HEK293 (cell line): ENCODE measurements around the gene TCEAL5.

Source experiments
- HOXC10 ChIP-seq: sonication (generic); formaldehyde crosslinking; IDR thresholded peaks from 2 replicates; pipeline ENCODE4 v1.8.1; 2023; ENCODE audit warnings: mild to moderate bottlenecking, missing genetic modification reagents
- INSM2 ChIP-seq: fragments of 450-650 bp; formaldehyde crosslinking; IDR thresholded peaks from 2 replicates; pipeline ENCODE4 v1.5.1; 2016; ENCODE audit warnings: missing biosample characterization, missing genetic modification characterization
- MYNN ChIP-seq: fragments of 450-650 bp; formaldehyde crosslinking; IDR thresholded peaks from 2 replicates; pipeline ENCODE4 v1.5.1; 2016; ENCODE audit warnings: missing biosample characterization, missing genetic modification characterization, borderline replicate concordance
- PRDM6 ChIP-seq: fragments of 450-650 bp; formaldehyde crosslinking; IDR thresholded peaks from 2 replicates; pipeline ENCODE4 v1.5.1; 2017; ENCODE audit warnings: missing biosample characterization, missing genetic modification characterization
- SP3 ChIP-seq: fragments of 450-650 bp; formaldehyde crosslinking; IDR thresholded peaks from 2 replicates; pipeline ENCODE4 v1.5.1; 2016; ENCODE audit warnings: missing biosample characterization, missing genetic modification characterization
- TRIM28 ChIP-seq: IDR thresholded peaks from 2 replicates; pipeline ENCODE4 v1.6.1; 2011; ENCODE audit warnings: low read length, control low read depth, borderline replicate concordance
- ZFP41 ChIP-seq: fragments of 450-650 bp; formaldehyde crosslinking; IDR thresholded peaks from 2 replicates; pipeline ENCODE4 v1.5.1; 2016; ENCODE audit warnings: missing biosample characterization, missing genetic modification characterization, borderline replicate concordance
- ZNF138 ChIP-seq: fragments of 450-650 bp; formaldehyde crosslinking; IDR thresholded peaks from 2 replicates; pipeline ENCODE4 v1.5.1; 2016; ENCODE audit warnings: missing biosample characterization, missing genetic modification characterization, borderline replicate concordance
- ZNF184 ChIP-seq: fragments of 450-650 bp; IDR thresholded peaks from 2 replicates; pipeline ENCODE4 v1.5.1; 2018; ENCODE audit warnings: missing biosample characterization, mild to moderate bottlenecking, missing genetic modification characterization
- ZNF23 ChIP-seq: fragments of 450-650 bp; formaldehyde crosslinking; IDR thresholded peaks from 2 replicates; pipeline ENCODE4 v1.5.1; 2016; ENCODE audit warnings: missing biosample characterization, missing genetic modification characterization, borderline replicate concordance
- ZNF366 ChIP-seq: fragments of 450-650 bp; formaldehyde crosslinking; conservative IDR thresholded peaks from 2 replicates; pipeline ENCODE4 v1.5.1; 2016; ENCODE audit warnings: missing biosample characterization, missing genetic modification characterization
- ZNF391 ChIP-seq: fragments of 450-650 bp; formaldehyde crosslinking; IDR thresholded peaks from 2 replicates; pipeline ENCODE4 v1.5.1; 2016; ENCODE audit warnings: low read depth, missing biosample characterization, missing genetic modification characterization, borderline replicate concordance
- ZNF501 ChIP-seq: fragments of 450-650 bp; formaldehyde crosslinking; IDR thresholded peaks from 2 replicates; pipeline ENCODE4 v1.5.1; 2016; ENCODE audit warnings: missing biosample characterization, missing genetic modification characterization
- ZNF510 ChIP-seq: fragments of 450-650 bp; formaldehyde crosslinking; IDR thresholded peaks from 2 replicates; pipeline ENCODE4 v1.5.1; 2018; ENCODE audit warnings: mild to moderate bottlenecking, missing genetic modification characterization, missing biosample characterization; ENCODE audit not compliant: insufficient replicate concordance
- ZNF514 ChIP-seq: fragments of 450-650 bp; formaldehyde crosslinking; IDR thresholded peaks from 2 replicates; pipeline ENCODE4 v1.5.1; 2016; ENCODE audit warnings: missing biosample characterization, missing genetic modification characterization
- ZNF555 ChIP-seq: fragments of 450-650 bp; formaldehyde crosslinking; conservative IDR thresholded peaks from 2 replicates; pipeline ENCODE4 v1.5.1; 2017; ENCODE audit warnings: missing biosample characterization, mild to moderate bottlenecking, missing genetic modification characterization, inconsistent platforms
- ZNF645 ChIP-seq: fragments of 450-650 bp; formaldehyde crosslinking; IDR thresholded peaks from 2 replicates; pipeline ENCODE4; 2016; ENCODE audit warnings: missing biosample characterization, missing genetic modification characterization
- ZNF654 ChIP-seq: fragments of 450-650 bp; formaldehyde crosslinking; IDR thresholded peaks from 2 replicates; pipeline ENCODE4 v1.5.1; 2016; ENCODE audit warnings: low read depth, missing biosample characterization, missing genetic modification characterization
- ZSCAN18 ChIP-seq: fragments of 450-650 bp; formaldehyde crosslinking; IDR thresholded peaks from 2 replicates; pipeline ENCODE4 v1.5.1; 2016; ENCODE audit warnings: missing biosample characterization, missing genetic modification characterization
- ZSCAN4 ChIP-seq: fragments of 450-650 bp; formaldehyde crosslinking; IDR thresholded peaks from 2 replicates; pipeline ENCODE4 v1.5.1; 2017; ENCODE audit warnings: missing biosample characterization, missing genetic modification characterization
- TF ChIP-seq, protein P1 (sequence below): fragments of 450-650 bp; formaldehyde crosslinking; IDR thresholded peaks from 2 replicates; pipeline ENCODE4 v1.5.1; 2016; ENCODE audit warnings: missing biosample characterization, missing genetic modification characterization
- TF ChIP-seq, protein P2 (sequence below): fragments of 450-650 bp; formaldehyde crosslinking; IDR thresholded peaks from 2 replicates; pipeline ENCODE4 v1.5.0; 2017; ENCODE audit warnings: missing biosample characterization, missing genetic modification characterization, borderline replicate concordance
- TF ChIP-seq, protein P3 (sequence below): fragments of 450-650 bp; formaldehyde crosslinking; IDR thresholded peaks from 2 replicates; pipeline ENCODE4 v1.5.1; 2016; ENCODE audit warnings: missing biosample characterization, missing genetic modification characterization
- TF ChIP-seq, protein P4 (sequence below): fragments of 450-650 bp; formaldehyde crosslinking; IDR thresholded peaks from 2 replicates; pipeline ENCODE4 v1.5.1; 2016; ENCODE audit warnings: missing biosample characterization, missing genetic modification characterization

The TCEAL5 gene

DNA sequence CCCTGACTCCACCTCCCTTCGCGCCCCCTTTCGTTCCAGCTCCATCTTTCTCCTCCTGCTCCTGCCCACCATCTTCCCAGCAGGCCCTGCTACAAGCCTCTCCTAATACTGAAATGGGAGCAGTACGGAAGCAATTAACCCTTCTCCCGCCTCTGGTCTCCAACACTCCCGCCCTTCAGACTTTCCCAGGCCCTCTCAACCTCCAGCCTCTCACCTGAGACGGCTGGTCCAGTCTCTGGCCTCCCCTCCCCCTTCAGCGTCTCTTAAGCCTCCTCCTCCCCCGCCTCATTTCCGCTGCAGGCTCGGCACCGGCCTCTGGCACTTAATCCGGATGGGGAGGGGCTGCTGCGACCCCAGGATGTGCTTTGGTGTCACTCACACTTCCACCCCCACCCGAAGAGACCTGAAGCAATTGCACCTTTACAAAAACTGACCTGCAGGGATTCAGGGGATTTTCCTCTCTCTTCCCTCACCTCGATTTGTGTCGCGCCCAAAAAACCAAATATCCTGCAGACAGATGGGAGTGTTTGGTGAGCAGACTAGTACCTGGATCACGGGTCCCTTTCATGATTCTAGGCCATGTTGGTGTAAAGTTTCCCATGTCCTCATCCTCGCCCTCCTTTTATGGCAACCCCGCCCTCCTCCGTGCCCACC, 22.3 kb downstream of the TCEAL5 start (continued):
- TF ChIP-seq INSM2 (tag by site-specific recombination) (no peak), ZNF366 (tag by site-specific recombination) (no peak), TRIM28 (peak; percentile 31; the same call in 1 of the 2 replicates), PRDM6 (tag by site-specific recombination) (no peak), ZNF555 (tag by site-specific recombination) (no peak), ZNF645 (tag by site-specific recombination) (no peak), ZFP41 (tag by site-specific recombination) (no peak), ZNF184 (tag by site-specific recombination) (no peak), SP3 (tag by site-specific recombination) (0 out of 2 replicates have a peak, but pooled peaks have one; percentile 38), ZNF510 (tag by site-specific recombination) (no peak), HOXC10 (no peak), ZNF514 (tag by site-specific recombination) (no peak), ZNF654 (no peak), ZNF391 (tag by site-specific recombination) (no peak), ZSCAN18 (tag by site-specific recombination) (no peak), ZSCAN4 (tag by site-specific recombination) (0 out of 2 replicates have a peak, but pooled peaks have one; percentile 26), ZNF138 (tag by site-specific recombination) (no peak), ZNF23 (tag by site-specific recombination) (no peak), ZNF501 (no peak), MYNN (tag by site-specific recombination) (no peak)
- TF ChIP-seq, protein P1, sequence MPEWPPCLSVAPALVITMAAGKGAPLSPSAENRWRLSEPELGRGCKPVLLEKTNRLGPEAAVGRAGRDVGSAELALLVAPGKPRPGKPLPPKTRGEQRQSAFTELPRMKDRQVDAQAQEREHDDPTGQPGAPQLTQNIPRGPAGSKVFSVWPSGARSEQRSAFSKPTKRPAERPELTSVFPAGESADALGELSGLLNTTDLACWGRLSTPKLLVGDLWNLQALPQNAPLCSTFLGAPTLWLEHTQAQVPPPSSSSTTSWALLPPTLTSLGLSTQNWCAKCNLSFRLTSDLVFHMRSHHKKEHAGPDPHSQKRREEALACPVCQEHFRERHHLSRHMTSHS (tag by site-specific recombination), result no peak
- TF ChIP-seq, protein P2, sequence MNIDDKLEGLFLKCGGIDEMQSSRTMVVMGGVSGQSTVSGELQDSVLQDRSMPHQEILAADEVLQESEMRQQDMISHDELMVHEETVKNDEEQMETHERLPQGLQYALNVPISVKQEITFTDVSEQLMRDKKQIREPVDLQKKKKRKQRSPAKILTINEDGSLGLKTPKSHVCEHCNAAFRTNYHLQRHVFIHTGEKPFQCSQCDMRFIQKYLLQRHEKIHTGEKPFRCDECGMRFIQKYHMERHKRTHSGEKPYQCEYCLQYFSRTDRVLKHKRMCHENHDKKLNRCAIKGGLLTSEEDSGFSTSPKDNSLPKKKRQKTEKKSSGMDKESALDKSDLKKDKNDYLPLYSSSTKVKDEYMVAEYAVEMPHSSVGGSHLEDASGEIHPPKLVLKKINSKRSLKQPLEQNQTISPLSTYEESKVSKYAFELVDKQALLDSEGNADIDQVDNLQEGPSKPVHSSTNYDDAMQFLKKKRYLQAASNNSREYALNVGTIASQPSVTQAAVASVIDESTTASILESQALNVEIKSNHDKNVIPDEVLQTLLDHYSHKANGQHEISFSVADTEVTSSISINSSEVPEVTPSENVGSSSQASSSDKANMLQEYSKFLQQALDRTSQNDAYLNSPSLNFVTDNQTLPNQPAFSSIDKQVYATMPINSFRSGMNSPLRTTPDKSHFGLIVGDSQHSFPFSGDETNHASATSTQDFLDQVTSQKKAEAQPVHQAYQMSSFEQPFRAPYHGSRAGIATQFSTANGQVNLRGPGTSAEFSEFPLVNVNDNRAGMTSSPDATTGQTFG (tag by site-specific recombination), result no peak
- TF ChIP-seq, protein P3, sequence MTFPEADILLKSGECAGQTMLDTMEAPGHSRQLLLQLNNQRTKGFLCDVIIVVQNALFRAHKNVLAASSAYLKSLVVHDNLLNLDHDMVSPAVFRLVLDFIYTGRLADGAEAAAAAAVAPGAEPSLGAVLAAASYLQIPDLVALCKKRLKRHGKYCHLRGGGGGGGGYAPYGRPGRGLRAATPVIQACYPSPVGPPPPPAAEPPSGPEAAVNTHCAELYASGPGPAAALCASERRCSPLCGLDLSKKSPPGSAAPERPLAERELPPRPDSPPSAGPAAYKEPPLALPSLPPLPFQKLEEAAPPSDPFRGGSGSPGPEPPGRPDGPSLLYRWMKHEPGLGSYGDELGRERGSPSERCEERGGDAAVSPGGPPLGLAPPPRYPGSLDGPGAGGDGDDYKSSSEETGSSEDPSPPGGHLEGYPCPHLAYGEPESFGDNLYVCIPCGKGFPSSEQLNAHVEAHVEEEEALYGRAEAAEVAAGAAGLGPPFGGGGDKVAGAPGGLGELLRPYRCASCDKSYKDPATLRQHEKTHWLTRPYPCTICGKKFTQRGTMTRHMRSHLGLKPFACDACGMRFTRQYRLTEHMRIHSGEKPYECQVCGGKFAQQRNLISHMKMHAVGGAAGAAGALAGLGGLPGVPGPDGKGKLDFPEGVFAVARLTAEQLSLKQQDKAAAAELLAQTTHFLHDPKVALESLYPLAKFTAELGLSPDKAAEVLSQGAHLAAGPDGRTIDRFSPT (tag by site-specific recombination), result no peak
- TF ChIP-seq, protein P4, sequence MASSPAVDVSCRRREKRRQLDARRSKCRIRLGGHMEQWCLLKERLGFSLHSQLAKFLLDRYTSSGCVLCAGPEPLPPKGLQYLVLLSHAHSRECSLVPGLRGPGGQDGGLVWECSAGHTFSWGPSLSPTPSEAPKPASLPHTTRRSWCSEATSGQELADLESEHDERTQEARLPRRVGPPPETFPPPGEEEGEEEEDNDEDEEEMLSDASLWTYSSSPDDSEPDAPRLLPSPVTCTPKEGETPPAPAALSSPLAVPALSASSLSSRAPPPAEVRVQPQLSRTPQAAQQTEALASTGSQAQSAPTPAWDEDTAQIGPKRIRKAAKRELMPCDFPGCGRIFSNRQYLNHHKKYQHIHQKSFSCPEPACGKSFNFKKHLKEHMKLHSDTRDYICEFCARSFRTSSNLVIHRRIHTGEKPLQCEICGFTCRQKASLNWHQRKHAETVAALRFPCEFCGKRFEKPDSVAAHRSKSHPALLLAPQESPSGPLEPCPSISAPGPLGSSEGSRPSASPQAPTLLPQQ, result 0 out of 2 replicates have a peak, but pooled peaks have one; percentile 24
